Measurements from ENCODE around the gene ARHGAP6.

DNA sequence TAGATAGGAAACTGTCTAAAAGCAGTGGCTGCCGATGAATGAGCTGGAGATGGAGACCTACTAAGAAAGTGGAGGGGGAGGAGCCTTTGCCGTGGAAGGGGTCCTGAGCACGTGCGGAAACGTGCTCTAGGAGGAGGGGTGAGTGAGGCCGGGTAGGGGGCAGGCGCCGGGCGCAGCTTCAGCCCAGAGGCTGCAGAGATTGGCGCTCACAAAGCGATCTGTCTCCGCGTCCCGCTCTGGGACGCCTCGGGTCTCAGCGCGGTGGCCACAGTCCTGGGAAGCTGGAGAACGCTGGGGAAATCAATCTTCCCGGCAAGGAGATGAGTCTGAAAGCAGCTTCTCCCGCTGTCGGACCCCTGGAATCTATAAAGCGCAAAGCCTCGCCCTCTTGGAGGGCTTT is 444 bp upstream of the ARHGAP6 start:
- TF ChIP-seq, protein P1, sequence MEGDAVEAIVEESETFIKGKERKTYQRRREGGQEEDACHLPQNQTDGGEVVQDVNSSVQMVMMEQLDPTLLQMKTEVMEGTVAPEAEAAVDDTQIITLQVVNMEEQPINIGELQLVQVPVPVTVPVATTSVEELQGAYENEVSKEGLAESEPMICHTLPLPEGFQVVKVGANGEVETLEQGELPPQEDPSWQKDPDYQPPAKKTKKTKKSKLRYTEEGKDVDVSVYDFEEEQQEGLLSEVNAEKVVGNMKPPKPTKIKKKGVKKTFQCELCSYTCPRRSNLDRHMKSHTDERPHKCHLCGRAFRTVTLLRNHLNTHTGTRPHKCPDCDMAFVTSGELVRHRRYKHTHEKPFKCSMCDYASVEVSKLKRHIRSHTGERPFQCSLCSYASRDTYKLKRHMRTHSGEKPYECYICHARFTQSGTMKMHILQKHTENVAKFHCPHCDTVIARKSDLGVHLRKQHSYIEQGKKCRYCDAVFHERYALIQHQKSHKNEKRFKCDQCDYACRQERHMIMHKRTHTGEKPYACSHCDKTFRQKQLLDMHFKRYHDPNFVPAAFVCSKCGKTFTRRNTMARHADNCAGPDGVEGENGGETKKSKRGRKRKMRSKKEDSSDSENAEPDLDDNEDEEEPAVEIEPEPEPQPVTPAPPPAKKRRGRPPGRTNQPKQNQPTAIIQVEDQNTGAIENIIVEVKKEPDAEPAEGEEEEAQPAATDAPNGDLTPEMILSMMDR (IDR thresholded peaks at IDR 0.05): no peak
- TF ChIP-seq POLR2A (IDR thresholded peaks at IDR 0.05): no peak
